Measurements from ENCODE around the gene NLE1.
"Not testable (repeated sequence)": the region's sequence is repeated elsewhere in the genome, so short reads cannot be mapped to it uniquely, and the experiment has no call there.

The NLE1 gene

GRCh38 chr17:35184274-35184673 lies 42.2 kb upstream of the NLE1 start:
- no peak for DNase-seq (ENCODE audit: low read depth)
- no peak for TF ChIP-seq CTCF (conservative IDR thresholded peaks at IDR 0.05; ENCODE audit: control insufficient read depth, insufficient read depth, low read depth, low read length)
- H3K4me3 ChIP-seq (ENCODE audit: control insufficient read depth, low read depth, low read length): no peak overlapping the region

- no peak overlapping the region for H3K4me3 ChIP-seq (ENCODE audit: control insufficient read depth, low read depth, low read length)
- no peak for TF ChIP-seq CTCF (conservative IDR thresholded peaks at IDR 0.05; ENCODE audit: control insufficient read depth, insufficient read depth, low read depth, low read length)
- DNase-seq (ENCODE audit: low read depth): no peak
Measured at GRCh38 chr17:35183332-35183731, 41.2 kb upstream of the NLE1 start.

GRCh38 chr17:35179379-35179778 lies 37.3 kb upstream of the NLE1 start:
- H3K4me3 ChIP-seq (ENCODE audit: control insufficient read depth, low read depth, low read length); DNase-seq (ENCODE audit: low read depth): not testable (repeated sequence)

- H3K4me3 ChIP-seq (ENCODE audit: control insufficient read depth, low read depth, low read length): no peak overlapping the region
- TF ChIP-seq CTCF (conservative IDR thresholded peaks at IDR 0.05; ENCODE audit: control insufficient read depth, insufficient read depth, low read depth, low read length): no peak
- DNase-seq (ENCODE audit: low read depth): no peak
Measured at GRCh38 chr17:35176897-35177296, 34.8 kb upstream of the NLE1 start.

- DNase-seq (ENCODE audit: low read depth): no peak
Measured at GRCh38 chr17:35175638-35176415, 33.7 kb upstream of the NLE1 start.

GRCh38 chr17:35174835-35175334 lies 32.8 kb upstream of the NLE1 start:
- H3K4me3 ChIP-seq (ENCODE audit: control insufficient read depth, low read depth, low read length): no peak overlapping the region
- no peak for TF ChIP-seq CTCF (conservative IDR thresholded peaks at IDR 0.05; ENCODE audit: control insufficient read depth, insufficient read depth, low read depth, low read length)
- DNase-seq (ENCODE audit: low read depth): no peak

More at GRCh38 chr17:35175638-35176415, 33.7 kb upstream of the NLE1 start:
- no peak overlapping the region for H3K4me3 ChIP-seq (ENCODE audit: control insufficient read depth, low read depth, low read length)
- no peak for TF ChIP-seq CTCF (conservative IDR thresholded peaks at IDR 0.05; ENCODE audit: control insufficient read depth, insufficient read depth, low read depth, low read length)

- not testable (repeated sequence) for DNase-seq (ENCODE audit: low read depth); H3K4me3 ChIP-seq (ENCODE audit: control insufficient read depth, low read depth, low read length)
Measured at GRCh38 chr17:35172321-35172720, 30.2 kb upstream of the NLE1 start.

- TF ChIP-seq CTCF (conservative IDR thresholded peaks at IDR 0.05; ENCODE audit: control insufficient read depth, insufficient read depth, low read depth, low read length): no peak
- H3K4me3 ChIP-seq (ENCODE audit: control insufficient read depth, low read depth, low read length): no peak overlapping the region
- DNase-seq (ENCODE audit: low read depth): peak; percentile 61
Measured at GRCh38 chr17:35171834-35172233, 29.7 kb upstream of the NLE1 start.

Measured in fibroblast of mammary gland (primary cell).